Adrenal gland (tissue), 12 donors: ENCODE measurements around the gene MYH10. TPM values are rescaled to one million over a fixed set of nuclear protein-coding genes. Genes with fewer than 3 reads are reported as not detected.

Source experiments
- DNase-seq, 7 donors: peaks; one replicate each; pipeline ENCODE4 v3.0.0-alpha.2; 2019 to 2020
- H3K27ac ChIP-seq, 5 donors: fragments of 200-600 bp; sonication (generic) in 4 of 5; 1 replicate in 3 of 5; 2 replicates in 2 of 5; pipeline versions ENCODE4 v1.5.1 to v1.8.0; 2016 to 2020; ENCODE audit warnings: mild to moderate bottlenecking in 1 of 5
- H3K27me3 ChIP-seq: fragments of 200-600 bp; 2 replicates; pipeline ENCODE4 v1.8.0; 2021
- H3K36me3 ChIP-seq, 2 donors: fragments of 200-600 bp; replicated peaks in 1 of 2; 1 replicate in 1 of 2; 2 replicates in 1 of 2; pipeline versions ENCODE4 v1.5.1 to v1.8.0; 2018 to 2022
- H3K4me1 ChIP-seq, 2 donors: fragments of 200-600 bp; replicated peaks in 1 of 2; 1 replicate in 1 of 2; 2 replicates in 1 of 2; pipeline versions ENCODE4 v1.5.1 to v1.8.0; 2018 to 2021
- H3K4me3 ChIP-seq, 4 donors: fragments of 200-600 bp; sonication (generic) in 3 of 4; one replicate each; pipeline ENCODE4 v1.5.1; 2016 to 2018
- H3K9me3 ChIP-seq, 3 donors: fragments of 200-600 bp; sonication (generic) in 1 of 3; replicated peaks in 1 of 3; 1 replicate in 2 of 3; 2 replicates in 1 of 3; pipeline versions ENCODE4 v1.5.1 to v1.8.0; 2016 to 2021
- CTCF ChIP-seq, 6 experiments: fragments of 450-650 bp in 4 of 6; fragments of 200-600 bp in 2 of 6; sonication (generic) in 1 of 6; IDR thresholded peaks; 1 replicate in 5 of 6; 2 replicates in 1 of 6; pipeline versions ENCODE4 v1.5.1 to v1.8.0; 2016 to 2021; ENCODE audit warnings: antibody characterized with exemption in 6 of 6, mild to moderate bottlenecking in 2 of 6, moderate library complexity in 1 of 6
- POLR2A ChIP-seq, 2 donors: fragments of 450-650 bp; IDR thresholded peaks; one replicate each; pipeline ENCODE4 v1.6.1; 2017; ENCODE audit warnings: antibody characterized with exemption in 2 of 2, mild to moderate bottlenecking in 2 of 2, moderate library complexity in 1 of 2
- WGBS, 4 donors: extraction: QIAGEN DNeasy Blood & Tissue Kit in 2 of 4; methylation state at CpG; one replicate each; pipeline versions ENCODE4 v1.1.5 to v1.1.7; 2013 to 2017; 5-methylcytosine and 5-hydroxymethylcytosine counted together
- intact Hi-C, 2 donors: fragments of 100-400 bp; cut with DNase I; formaldehyde crosslinking; loops; one replicate each; pipeline versions ENCODE4 v1.14.1 to v1.15.0; 2022 to 2023
- polyA plus RNA-seq, 3 donors: library from polyadenylated mRNA; stranded (reverse); fragments of 200-250 nt in 2 of 3; fragments of 350-450 nt in 1 of 3; fragmentation: Illumina TruSeq in 1 of 3; extraction: RNeasy Lipid Tissue Mini Kit (QIAGEN cat#74804) in 1 of 3; gene quantifications; one replicate each; pipeline ENCODE4 v1.2.3, GENCODE V29; 2013 to 2014
- total RNA-seq, 9 donors: library from RNA; depleted of rRNA in 4 of 9; stranded (reverse); fragments of >200 nt in 4 of 9; fragments of 120-200 nt in 1 of 9; fragmentation: NEBNext Ultra II Directional in 1 of 9; extraction: Animal tissue kit (Norgen Biotek cat#: 25700) in 1 of 9; gene quantifications; one replicate each; pipeline versions ENCODE4 v1.1.0 to v1.2.4, GENCODE V29; 2013 to 2023
- donor health status: healthy with polysubstance abuse.
- donor health status: Bipolar disorder and iron deficiency.
- donor health status: DM: yes; HTN: yes; CAD: no.
- donor health status: DM: no; HTN: no; CAD: no.
- donor health status: DM: no; HTN: no; CAD: no.
- donor health status: DM: yes; HTN: yes; CAD: no.

The MYH10 gene
- total and polyA plus RNA-seq, 12 donors: 9.8 to 101 (median 41.0) TPM

- no peaks in the 10 kb centered on the region for H3K9me3 ChIP-seq
- peaks cover 0 to 72% of the 10 kb centered on the region in 2 donors for H3K36me3 ChIP-seq
- 80 to 94% (median 89%) methylated on average over 8 of the region's 8 CpGs for WGBS, 4 donors
- DNase-seq: peak in 1 of 7 donors; percentile 33
- H3K4me3 ChIP-seq: no peak overlapping the region
- H3K27ac ChIP-seq: no peak overlapping the region
- no peaks in the 10 kb centered on the region for H3K27me3 ChIP-seq
- TF ChIP-seq CTCF (IDR thresholded peaks at IDR 0.05) (no peak), POLR2A (IDR thresholded peaks at IDR 0.05) (no peak)
- intact Hi-C loops: no loop called here
- H3K4me1 ChIP-seq: peaks cover 0 to 5% of the 10 kb centered on the region in 2 donors
Observed at GRCh38 chr17:8494506-8495111, 135.9 kb downstream of the MYH10 start.

- intact Hi-C loops: no loop called here
- Histone ChIP-seq H3K9me3 (no peaks in the 10 kb centered on the region), H3K27ac (no peak overlapping the region), H3K27me3 (no peaks in the 10 kb centered on the region), H3K4me1 (no peaks in the 10 kb centered on the region), H3K4me3 (no peak overlapping the region), H3K36me3 (peaks cover 0 to 66% of the 10 kb centered on the region in 2 donors)
- DNase-seq: peak in 1 of 7 donors; percentile 39
- no peak for TF ChIP-seq CTCF (IDR thresholded peaks at IDR 0.05)
- no peak for TF ChIP-seq POLR2A (IDR thresholded peaks at IDR 0.05)
- 82 to 87% (median 85%) methylated on average over 12 of the region's 12 CpGs for WGBS, 4 donors
Observed at GRCh38 chr17:8494021-8494420, 136.5 kb downstream of the MYH10 start.

- no peak for TF ChIP-seq POLR2A (IDR thresholded peaks at IDR 0.05)
- TF ChIP-seq CTCF (IDR thresholded peaks at IDR 0.05): no peak
- Histone ChIP-seq H3K36me3 (peaks cover 0 to 65% of the 10 kb centered on the region in 2 donors), H3K9me3 (no peaks in the 10 kb centered on the region), H3K27ac (no peak overlapping the region), H3K4me1 (no peaks in the 10 kb centered on the region), H3K4me3 (no peak overlapping the region), H3K27me3 (no peaks in the 10 kb centered on the region)
- whole genome bisulfite sequencing, 4 donors: 95 to 98% (median 96%) methylated on average over 14 to 17 of the region's 17 CpGs
- intact Hi-C loops: no loop called here
- peak in 1 of 7 donors; percentile 45 for DNase-seq
Observed at GRCh38 chr17:8492121-8492520, 138.4 kb downstream of the MYH10 start.

GRCh38 chr17:8490256-8491023, 140.1 kb downstream of the MYH10 start:
- intact Hi-C loops: no loop called here
- no peak overlapping the region for H3K4me3 ChIP-seq
- peak in 1 of 7 donors; percentile 48 for DNase-seq
- no peaks in the 10 kb centered on the region for H3K9me3 ChIP-seq
- no peaks in the 10 kb centered on the region for H3K4me1 ChIP-seq
- no peak for TF ChIP-seq POLR2A (IDR thresholded peaks at IDR 0.05)
- no peak for TF ChIP-seq CTCF (IDR thresholded peaks at IDR 0.05)
- H3K27me3 ChIP-seq: no peaks in the 10 kb centered on the region
- H3K36me3 ChIP-seq: peaks cover 0 to 54% of the 10 kb centered on the region in 2 donors
- H3K27ac ChIP-seq: no peak overlapping the region
- WGBS, 4 donors: 88 to 90% (median 88%) methylated on average over 17 of the region's 17 CpGs
